PC-9 (cell line): ENCODE results near the gene EMILIN1. TPM values are rescaled to one million over a fixed set of nuclear protein-coding genes. Genes with fewer than 3 reads are reported as not detected.

ENCODE experiments used
- BruUV-seq: library from RNA; stranded (reverse); fragments of 400-500 nt; replicated peaks from 2 replicates; lab custom pipeline; 2021; lab: Mats Ljungman, UMichigan
- CTCF ChIA-PET: fragments of 300-600 bp; sonication (Branson Sonifier 250); formaldehyde crosslinking; loops from one replicate; lab custom pipeline; 2022; ENCODE audit warnings: antibody characterized with exemption; lab: Charles Lee
- POLR2A ChIA-PET: fragments of 300-600 bp; sonication (Branson Sonifier 250); formaldehyde crosslinking; loops from one replicate; lab custom pipeline; 2022; ENCODE audit warnings: antibody characterized with exemption; ENCODE audit not compliant: unreplicated experiment; lab: Charles Lee
- DNase-seq, 2 experiments: peaks; one replicate each; pipeline versions ENCODE4 v3.0.0 to v3.0.0-alpha.2; 2015 to 2022; ENCODE audit warnings: mixed read lengths in 1 of 2
- H2AFZ ChIP-seq: fragments of 200-600 bp; sonication (generic); 2 replicates; pipeline ENCODE4 v1.8.1; 2017; ENCODE audit warnings: antibody characterized with exemption
- H3F3A ChIP-seq: fragments of 200-600 bp; sonication (generic); 2 replicates; pipeline ENCODE4 v1.8.1; 2017; ENCODE audit warnings: antibody characterized with exemption, mild to moderate bottlenecking, low read depth; ENCODE audit not compliant: insufficient read depth
- H3K27ac ChIP-seq: fragments of 200-600 bp; sonication (generic); 2 replicates; pipeline ENCODE4 v1.6.1; 2016; ENCODE audit warnings: mixed run types
- H3K27me3 ChIP-seq: fragments of 200-600 bp; sonication (generic); 2 replicates; pipeline ENCODE4 v1.6.1; 2016; ENCODE audit warnings: low read depth, mixed run types; ENCODE audit not compliant: insufficient read depth
- H3K36me3 ChIP-seq: fragments of 200-600 bp; sonication (generic); 2 replicates; pipeline ENCODE4 v1.6.1; 2016; ENCODE audit warnings: low read depth, mixed run types
- H3K4me1 ChIP-seq: fragments of 200-600 bp; sonication (generic); replicated peaks from 2 replicates; pipeline ENCODE4 v1.6.1; 2016; ENCODE audit warnings: mixed run types; ENCODE audit not compliant: insufficient read depth
- H3K4me2 ChIP-seq: fragments of 200-600 bp; sonication (generic); 2 replicates; pipeline ENCODE4 v1.6.1; 2017; ENCODE audit warnings: mixed run types
- H3K4me3 ChIP-seq: fragments of 200-600 bp; sonication (generic); 2 replicates; pipeline ENCODE4 v1.6.1; 2016; ENCODE audit warnings: mixed run types
- H3K79me2 ChIP-seq: fragments of 200-600 bp; sonication (generic); 2 replicates; pipeline ENCODE4 v1.6.1; 2017; ENCODE audit warnings: low read depth, mixed run types
- H3K9me2 ChIP-seq: fragments of 200-600 bp; sonication (generic); 2 replicates; pipeline ENCODE4 v1.8.1; 2017; ENCODE audit warnings: mild to moderate bottlenecking; ENCODE audit not compliant: insufficient read depth
- H3K9me3 ChIP-seq: fragments of 200-600 bp; sonication (generic); 2 replicates; pipeline ENCODE4 v1.8.1; 2016; ENCODE audit warnings: low read depth; ENCODE audit not compliant: insufficient read depth
- H4K20me1 ChIP-seq: fragments of 200-600 bp; sonication (generic); 2 replicates; pipeline ENCODE4 v1.8.1; 2017; ENCODE audit not compliant: insufficient read depth
- EZH2 ChIP-seq: fragments of 200-600 bp; sonication (generic); IDR thresholded peaks from 2 replicates; pipeline ENCODE4 v1.8.0; 2017; ENCODE audit warnings: antibody characterized with exemption, low read depth
- intact Hi-C: fragments of 100-400 bp; cut with micrococcal nuclease; formaldehyde crosslinking; loops from one replicate; pipeline ENCODE4 v1.10.0; 2022; ENCODE audit not compliant: unreplicated experiment
- total RNA-seq: library from RNA; stranded (reverse); gene quantifications from 2 replicates; pipeline ENCODE4 v1.2.3, GENCODE V29; 2021
- TF ChIP-seq, protein P1 (sequence below): fragments of 200-600 bp; sonication (generic); conservative IDR thresholded peaks from 2 replicates; pipeline ENCODE4 v1.6.1; 2017; ENCODE audit warnings: mixed run types, antibody characterized with exemption, mild to moderate bottlenecking, moderate library complexity

The EMILIN1 gene
- total RNA-seq, 1 experiment from 2014 or later, result 1.6 TPM

GRCh38 chr2:27058210-27058609 lies 20.2 kb upstream of the EMILIN1 start:
- CTCF ChIA-PET, result no interaction called here
- H2AFZ ChIP-seq, result no peak overlapping the region
- intact Hi-C loops, result no loop called here
- no peaks in the 10 kb centered on the region for H3K79me2 ChIP-seq
- BruUV-seq, result no TSS peak
- H3K4me2 ChIP-seq, result no peak overlapping the region
- POLR2A ChIA-PET, result no interaction called here
- no peaks in the 10 kb centered on the region for H3K27me3 ChIP-seq
- no peaks in the 10 kb centered on the region for H3K4me1 ChIP-seq
- H3F3A ChIP-seq, result peaks cover 11% of the 10 kb centered on the region; the same call in 1 of the 2 replicates
- H3K27ac ChIP-seq, result no peak overlapping the region
- H3K9me3 ChIP-seq, result no peaks in the 10 kb centered on the region
- no peaks in the 10 kb centered on the region for H3K9me2 ChIP-seq
- peaks cover 12% of the 10 kb centered on the region; the same call in 1 of the 2 replicates for H4K20me1 ChIP-seq
- no peak for DNase-seq
- no peak overlapping the region for H3K4me3 ChIP-seq
- peaks cover 24% of the 10 kb centered on the region for H3K36me3 ChIP-seq
- TF ChIP-seq EZH2, result no peak
- TF ChIP-seq, protein P1, sequence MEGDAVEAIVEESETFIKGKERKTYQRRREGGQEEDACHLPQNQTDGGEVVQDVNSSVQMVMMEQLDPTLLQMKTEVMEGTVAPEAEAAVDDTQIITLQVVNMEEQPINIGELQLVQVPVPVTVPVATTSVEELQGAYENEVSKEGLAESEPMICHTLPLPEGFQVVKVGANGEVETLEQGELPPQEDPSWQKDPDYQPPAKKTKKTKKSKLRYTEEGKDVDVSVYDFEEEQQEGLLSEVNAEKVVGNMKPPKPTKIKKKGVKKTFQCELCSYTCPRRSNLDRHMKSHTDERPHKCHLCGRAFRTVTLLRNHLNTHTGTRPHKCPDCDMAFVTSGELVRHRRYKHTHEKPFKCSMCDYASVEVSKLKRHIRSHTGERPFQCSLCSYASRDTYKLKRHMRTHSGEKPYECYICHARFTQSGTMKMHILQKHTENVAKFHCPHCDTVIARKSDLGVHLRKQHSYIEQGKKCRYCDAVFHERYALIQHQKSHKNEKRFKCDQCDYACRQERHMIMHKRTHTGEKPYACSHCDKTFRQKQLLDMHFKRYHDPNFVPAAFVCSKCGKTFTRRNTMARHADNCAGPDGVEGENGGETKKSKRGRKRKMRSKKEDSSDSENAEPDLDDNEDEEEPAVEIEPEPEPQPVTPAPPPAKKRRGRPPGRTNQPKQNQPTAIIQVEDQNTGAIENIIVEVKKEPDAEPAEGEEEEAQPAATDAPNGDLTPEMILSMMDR, result no peak

GRCh38 chr2:27059141-27059820 lies 19.1 kb upstream of the EMILIN1 start:
- Histone ChIP-seq H3K9me3 (no peaks in the 10 kb centered on the region), H3F3A (peaks cover 18% of the 10 kb centered on the region), H3K27ac (no peak overlapping the region), H4K20me1 (peaks cover 12% of the 10 kb centered on the region; the same call in 1 of the 2 replicates), H3K4me3 (no peak overlapping the region), H3K36me3 (peaks cover 25% of the 10 kb centered on the region), H2AFZ (no peak overlapping the region), H3K4me2 (no peak overlapping the region), H3K9me2 (no peaks in the 10 kb centered on the region), H3K27me3 (no peaks in the 10 kb centered on the region), H3K79me2 (no peaks in the 10 kb centered on the region), H3K4me1 (no peaks in the 10 kb centered on the region)
- intact Hi-C loops, result no loop called here
- no peak for TF ChIP-seq EZH2
- POLR2A ChIA-PET, result no interaction called here
- no TSS peak for BruUV-seq
- CTCF ChIA-PET, result no interaction called here
- no peak for DNase-seq

GRCh38 chr2:27060323-27060722 lies 18.1 kb upstream of the EMILIN1 start:
- H3K4me2 ChIP-seq, result no peak overlapping the region
- no peaks in the 10 kb centered on the region for H3K4me1 ChIP-seq
- no peak for TF ChIP-seq EZH2
- TF ChIP-seq, protein P1, result no peak
- H3F3A ChIP-seq, result peaks cover 29% of the 10 kb centered on the region
- BruUV-seq, result no TSS peak
- H3K79me2 ChIP-seq, result no peaks in the 10 kb centered on the region
- intact Hi-C loops, result no loop called here
- H3K27me3 ChIP-seq, result no peaks in the 10 kb centered on the region
- POLR2A ChIA-PET, result interaction anchor here (0.5 to 0.7 kb wide), 2 partner anchors 9 to 111 kb away, joined by 3 to 5 read pairs; partner anchors contain the start of gene AGBL5
- no peaks in the 10 kb centered on the region for H3K9me2 ChIP-seq
- no peak for DNase-seq
- H3K27ac ChIP-seq, result no peak overlapping the region
- H3K9me3 ChIP-seq, result no peaks in the 10 kb centered on the region
- peaks cover 12% of the 10 kb centered on the region; the same call in 1 of the 2 replicates for H4K20me1 ChIP-seq
- no peak overlapping the region for H2AFZ ChIP-seq
- peaks cover 19% of the 10 kb centered on the region for H3K36me3 ChIP-seq
- CTCF ChIA-PET, result no interaction called here
- H3K4me3 ChIP-seq, result no peak overlapping the region
